ENCODE measurements around the gene CDK6. TPM values are rescaled to one million over a fixed set of nuclear protein-coding genes. Genes with fewer than 3 reads are reported as not detected.

CDK6 gene
- total and polyA plus RNA-seq, 2 of the 8 experiments (the other 6 are each of a cell fraction or from before 2014, with no cell fraction given) = 5.9 to 18.9 TPM

DNA sequence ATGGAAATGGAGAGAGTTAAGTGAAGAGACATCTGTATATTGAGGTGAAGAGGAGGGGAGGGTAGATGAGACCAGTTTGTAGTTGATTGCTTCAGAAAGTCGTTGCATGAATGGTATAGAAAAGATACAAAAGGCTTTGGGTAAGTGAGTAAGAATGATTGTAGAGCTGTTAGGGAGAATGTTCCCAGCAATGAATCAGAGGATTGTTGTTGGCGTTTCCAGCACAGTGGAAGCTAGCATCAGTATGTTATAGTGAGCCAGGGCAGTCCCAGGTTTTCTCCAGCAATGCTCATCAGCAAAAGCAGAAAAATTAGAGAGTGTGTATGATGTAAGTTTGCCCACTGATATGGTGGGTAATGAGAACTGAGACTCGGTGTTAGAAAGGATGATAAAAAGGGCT is 15.4 kb upstream of the CDK6 start (continued):
- no peak for TF ChIP-seq CTBP2 (IDR thresholded peaks at IDR 0.05; ENCODE audit: borderline replicate concordance, insufficient read depth, insufficient read length, low read length)
- no peak for TF ChIP-seq CBX5 (IDR thresholded peaks at IDR 0.05; ENCODE audit: low read depth, low read length)

All from H1 (cell line).